ENCODE data around the gene ADI1.

GRCh38 chr2:3462493-3463104, 56.7 kb downstream of the ADI1 start:
- TF ChIP-seq CTCF (IDR thresholded peaks at IDR 0.05; ENCODE audit: insufficient read depth, low read depth, low read length) (no peak), EZH2 (IDR thresholded peaks at IDR 0.05; ENCODE audit: insufficient read depth, low read length) (no peak)

Data from astrocyte (in vitro differentiated cells and primary cell).